Activated naive CD8-positive, alpha-beta T cell (primary cell): ENCODE results near the gene PCNX1.

Source experiments
- H3K27ac Mint-ChIP-seq: one replicate; pipeline ENCODE4 v1.8.0; 2021; ENCODE audit warnings: mixed read lengths
- H3K27me3 Mint-ChIP-seq: one replicate; pipeline ENCODE4 v1.8.0; 2021; ENCODE audit warnings: mixed read lengths
- H3K36me3 Mint-ChIP-seq: one replicate; pipeline ENCODE4 v1.8.0; 2021; ENCODE audit warnings: mixed read lengths
- H3K4me1 Mint-ChIP-seq: one replicate; pipeline ENCODE4 v1.8.0; 2021; ENCODE audit warnings: low read depth, mixed read lengths
- H3K4me3 Mint-ChIP-seq: one replicate; pipeline ENCODE4 v1.8.0; 2021; ENCODE audit warnings: mild to moderate bottlenecking, mixed read lengths
- H3K9me3 Mint-ChIP-seq: one replicate; pipeline ENCODE4 v1.8.0; 2021; ENCODE audit warnings: low read depth, mixed read lengths

Gene PCNX1

GRCh38 chr14:70947739-70948138 is 40.5 kb downstream of the PCNX1 start:
- Mint-ChIP-seq H3K9me3 (peaks cover 17% of the 10 kb centered on the region), H3K27ac (peak overlapping the region; percentile 37), H3K4me1 (peaks cover 34% of the 10 kb centered on the region), H3K4me3 (no peak overlapping the region), H3K27me3 (no peaks in the 10 kb centered on the region), H3K36me3 (peaks cover 44% of the 10 kb centered on the region)

GRCh38 chr14:70952485-70952884 is 45.2 kb downstream of the PCNX1 start:
- Mint-ChIP-seq H3K4me3 (no peak overlapping the region), H3K36me3 (peaks cover 13% of the 10 kb centered on the region), H3K27ac (peak overlapping the region; percentile 46)

GRCh38 chr14:70954068-70954467 is 46.8 kb downstream of the PCNX1 start:
- H3K36me3 Mint-ChIP-seq = peaks cover 6% of the 10 kb centered on the region
- H3K9me3 Mint-ChIP-seq = no peaks in the 10 kb centered on the region
- peak overlapping the region; percentile 54 for H3K27ac Mint-ChIP-seq
- peaks cover 42% of the 10 kb centered on the region for H3K4me1 Mint-ChIP-seq
- no peak overlapping the region for H3K4me3 Mint-ChIP-seq
- no peaks in the 10 kb centered on the region for H3K27me3 Mint-ChIP-seq

More at GRCh38 chr14:70952485-70952884, 45.2 kb downstream of the PCNX1 start:
- Mint-ChIP-seq H3K27me3 (no peaks in the 10 kb centered on the region), H3K4me1 (peaks cover 39% of the 10 kb centered on the region), H3K9me3 (peaks cover 2% of the 10 kb centered on the region)

- H3K4me3 Mint-ChIP-seq = no peak overlapping the region
- H3K9me3 Mint-ChIP-seq = no peaks in the 10 kb centered on the region
- H3K27me3 Mint-ChIP-seq = no peaks in the 10 kb centered on the region
- no peak overlapping the region for H3K27ac Mint-ChIP-seq
- peaks cover 39% of the 10 kb centered on the region for H3K4me1 Mint-ChIP-seq
- H3K36me3 Mint-ChIP-seq = peaks cover 3% of the 10 kb centered on the region
Measured at GRCh38 chr14:70955543-70956480, 48.6 kb downstream of the PCNX1 start.

- no peaks in the 10 kb centered on the region for H3K9me3 Mint-ChIP-seq
- peaks cover 41% of the 10 kb centered on the region for H3K4me1 Mint-ChIP-seq
- H3K27me3 Mint-ChIP-seq = no peaks in the 10 kb centered on the region
- no peak overlapping the region for H3K4me3 Mint-ChIP-seq
- peaks cover 3% of the 10 kb centered on the region for H3K36me3 Mint-ChIP-seq
- no peak overlapping the region for H3K27ac Mint-ChIP-seq
Measured at GRCh38 chr14:70956511-70956910, 49.3 kb downstream of the PCNX1 start.

GRCh38 chr14:70957710-70958109 is 50.5 kb downstream of the PCNX1 start:
- Mint-ChIP-seq H3K4me3 (no peak overlapping the region), H3K36me3 (no peaks in the 10 kb centered on the region), H3K27me3 (no peaks in the 10 kb centered on the region), H3K9me3 (no peaks in the 10 kb centered on the region), H3K27ac (no peak overlapping the region), H3K4me1 (peaks cover 44% of the 10 kb centered on the region)

- H3K4me3 Mint-ChIP-seq = no peak overlapping the region
- H3K9me3 Mint-ChIP-seq = no peaks in the 10 kb centered on the region
- H3K4me1 Mint-ChIP-seq = peaks cover 55% of the 10 kb centered on the region
- H3K27ac Mint-ChIP-seq = peak overlapping the region; percentile 72
- no peaks in the 10 kb centered on the region for H3K27me3 Mint-ChIP-seq
- H3K36me3 Mint-ChIP-seq = peaks cover 5% of the 10 kb centered on the region
Measured at GRCh38 chr14:70962935-70963334, 55.7 kb downstream of the PCNX1 start.

GRCh38 chr14:70964492-70964891 is 57.2 kb downstream of the PCNX1 start:
- Mint-ChIP-seq H3K27ac (no peak overlapping the region), H3K4me3 (no peak overlapping the region), H3K36me3 (peaks cover 5% of the 10 kb centered on the region), H3K9me3 (no peaks in the 10 kb centered on the region), H3K4me1 (peaks cover 66% of the 10 kb centered on the region), H3K27me3 (no peaks in the 10 kb centered on the region)

- H3K27me3 Mint-ChIP-seq = no peaks in the 10 kb centered on the region
- H3K4me1 Mint-ChIP-seq = peaks cover 46% of the 10 kb centered on the region
- H3K4me3 Mint-ChIP-seq = no peak overlapping the region
- peak overlapping the region; percentile 47 for H3K27ac Mint-ChIP-seq
- no peaks in the 10 kb centered on the region for H3K9me3 Mint-ChIP-seq
- H3K36me3 Mint-ChIP-seq = no peaks in the 10 kb centered on the region
Measured at GRCh38 chr14:70971560-70971959, 64.3 kb downstream of the PCNX1 start.

- no peaks in the 10 kb centered on the region for H3K27me3 Mint-ChIP-seq
- peak overlapping the region; percentile 41 for H3K27ac Mint-ChIP-seq
- no peaks in the 10 kb centered on the region for H3K9me3 Mint-ChIP-seq
- no peak overlapping the region for H3K4me3 Mint-ChIP-seq
- H3K36me3 Mint-ChIP-seq = peaks cover under 1% of the 10 kb centered on the region
- H3K4me1 Mint-ChIP-seq = peaks cover 44% of the 10 kb centered on the region
Measured at GRCh38 chr14:70972107-70972976, 65.1 kb downstream of the PCNX1 start.

- Mint-ChIP-seq H3K9me3 (no peaks in the 10 kb centered on the region), H3K36me3 (peaks cover 5% of the 10 kb centered on the region), H3K27ac (peak overlapping the region; percentile 58), H3K27me3 (no peaks in the 10 kb centered on the region), H3K4me1 (peaks cover 55% of the 10 kb centered on the region), H3K4me3 (no peak overlapping the region)
Measured at GRCh38 chr14:70976591-70976990, 69.3 kb downstream of the PCNX1 start.

- H3K4me1 Mint-ChIP-seq = peaks cover 61% of the 10 kb centered on the region
- peak overlapping the region; percentile 62 for H3K4me3 Mint-ChIP-seq
- H3K27ac Mint-ChIP-seq = peak overlapping the region; percentile 87
- no peaks in the 10 kb centered on the region for H3K27me3 Mint-ChIP-seq
- no peaks in the 10 kb centered on the region for H3K9me3 Mint-ChIP-seq
- H3K36me3 Mint-ChIP-seq = peaks cover 7% of the 10 kb centered on the region
Measured at GRCh38 chr14:70981000-70981952, 74.0 kb downstream of the PCNX1 start.

GRCh38 chr14:70982200-70982599 is 74.9 kb downstream of the PCNX1 start:
- H3K9me3 Mint-ChIP-seq = no peaks in the 10 kb centered on the region
- peaks cover 64% of the 10 kb centered on the region for H3K4me1 Mint-ChIP-seq
- no peaks in the 10 kb centered on the region for H3K27me3 Mint-ChIP-seq
- peak overlapping the region; percentile 87 for H3K27ac Mint-ChIP-seq
- H3K4me3 Mint-ChIP-seq = peak overlapping the region; percentile 21
- peaks cover 7% of the 10 kb centered on the region for H3K36me3 Mint-ChIP-seq

GRCh38 chr14:70987041-70987440 is 79.8 kb downstream of the PCNX1 start:
- Mint-ChIP-seq H3K4me1 (peaks cover 53% of the 10 kb centered on the region), H3K4me3 (no peak overlapping the region), H3K36me3 (peaks cover 5% of the 10 kb centered on the region), H3K27ac (peak overlapping the region; percentile 38), H3K27me3 (no peaks in the 10 kb centered on the region), H3K9me3 (no peaks in the 10 kb centered on the region)
